IMR-90 (cell line): ENCODE results near the gene STIM1. TPM values are rescaled to one million over a fixed set of nuclear protein-coding genes. Genes with fewer than 3 reads are reported as not detected.

Experiments used
- ATAC-seq: fragments of 200-7000 bp; cut with Tn5 transposase; 2 replicates; pipeline ENCODE4 v1.9.1; 2020; ENCODE audit warnings: low read depth, mild to moderate bottlenecking, moderate library complexity
- BruUV-seq: library from RNA; stranded (reverse); fragments of 400-500 nt; replicated peaks from 2 replicates; lab custom pipeline; 2021; lab: Mats Ljungman, UMichigan
- CTCF ChIA-PET: fragments of 300-600 bp; formaldehyde crosslinking; extraction: SDS; loops from one replicate; lab custom pipeline; 2021; ENCODE audit warnings: antibody characterized with exemption; lab: Yijun Ruan, JAX
- POLR2A ChIA-PET: fragments of 300-600 bp; sonication (Branson Sonifier 250); formaldehyde crosslinking; loops from one replicate; lab custom pipeline; 2022; ENCODE audit warnings: antibody characterized with exemption; ENCODE audit not compliant: unreplicated experiment; lab: Charles Lee
- DNase-seq: peaks from one replicate; pipeline ENCODE4 v3.0.0; 2013
- H2AFZ ChIP-seq: replicated peaks from 2 replicates; pipeline ENCODE3; 2013; ENCODE audit warnings: low read length, mild to moderate bottlenecking; ENCODE audit not compliant: poor library complexity
- H2AK5ac ChIP-seq: 2 replicates; pipeline ENCODE4 v1.6.1; 2013; ENCODE audit warnings: low read depth, low read length, inconsistent platforms
- H2AK9ac ChIP-seq: replicated peaks from 2 replicates; pipeline ENCODE3; 2013; ENCODE audit warnings: mild to moderate bottlenecking, low read depth, low read length, moderate library complexity; ENCODE audit not compliant: poor library complexity
- H2BK120ac ChIP-seq: 2 replicates; pipeline ENCODE4 v1.6.1; 2013; ENCODE audit warnings: low read depth, low read length, inconsistent platforms
- H2BK15ac ChIP-seq: 3 replicates; pipeline ENCODE4 v1.6.1; 2013; ENCODE audit warnings: low read depth, low read length, inconsistent platforms
- H2BK20ac ChIP-seq: 2 replicates; pipeline ENCODE4 v1.6.1; 2013; ENCODE audit warnings: low read depth, mild to moderate bottlenecking, inconsistent platforms, low read length, moderate library complexity
- H2BK5ac ChIP-seq: 2 replicates; pipeline ENCODE4 v1.6.1; 2013; ENCODE audit warnings: mild to moderate bottlenecking, low read depth, low read length, inconsistent platforms; ENCODE audit not compliant: poor library complexity, severe bottlenecking
- H3K14ac ChIP-seq: replicated peaks from 2 replicates; pipeline ENCODE4 v1.6.1; 2013; ENCODE audit warnings: low read depth, low read length, inconsistent platforms
- H3K18ac ChIP-seq: 2 replicates; pipeline ENCODE4 v1.6.1; 2013; ENCODE audit warnings: low read depth, low read length, control low read depth
- H3K23ac ChIP-seq: 2 replicates; pipeline ENCODE4 v1.6.1; 2013; ENCODE audit warnings: low read depth, low read length, inconsistent platforms
- H3K27ac ChIP-seq: 2 replicates; pipeline ENCODE4 v1.5.1; 2013; ENCODE audit warnings: mild to moderate bottlenecking, control low read depth, low read length; ENCODE audit not compliant: insufficient read depth
- H3K27me3 ChIP-seq: 2 replicates; pipeline ENCODE4 v1.6.1; 2013; ENCODE audit warnings: low read length; ENCODE audit not compliant: control insufficient read depth, insufficient read depth
- H3K36me3 ChIP-seq: 2 replicates; pipeline ENCODE4 v1.6.1; 2013; ENCODE audit warnings: low read length, mixed read lengths; ENCODE audit not compliant: control insufficient read depth, insufficient read depth
- H3K4ac ChIP-seq: 2 replicates; pipeline ENCODE4 v1.6.1; 2013; ENCODE audit warnings: low read depth, low read length, inconsistent platforms
- H3K4me1 ChIP-seq: 2 replicates; pipeline ENCODE4 v1.6.1; 2013; ENCODE audit warnings: low read length, mixed read lengths; ENCODE audit not compliant: control insufficient read depth, insufficient read depth
- H3K4me2 ChIP-seq: 2 replicates; pipeline ENCODE4 v1.6.1; 2013; ENCODE audit warnings: low read depth, mild to moderate bottlenecking, control low read depth, low read length, moderate library complexity
- H3K4me3 ChIP-seq: 2 replicates; pipeline ENCODE4 v1.5.1; 2013; ENCODE audit warnings: low read depth, mild to moderate bottlenecking, control low read depth, low read length, moderate library complexity; ENCODE audit not compliant: insufficient read depth
- H3K56ac ChIP-seq: 2 replicates; pipeline ENCODE4 v1.6.1; 2013; ENCODE audit warnings: low read length, inconsistent platforms; ENCODE audit not compliant: insufficient read depth; ENCODE audit errors: extremely low read depth
- H3K79me1 ChIP-seq, 2 experiments: 2 replicates each; pipeline ENCODE4 v1.6.1; 2013; ENCODE audit warnings: low read length in 2 of 2, inconsistent platforms in 1 of 2, low read depth in 1 of 2
- H3K9ac ChIP-seq: 2 replicates; pipeline ENCODE4 v1.6.1; 2013; ENCODE audit warnings: low read depth, low read length, control low read depth
- H3K9me1 ChIP-seq: 2 replicates; pipeline ENCODE4 v1.6.1; 2013; ENCODE audit warnings: low read length, inconsistent platforms; ENCODE audit not compliant: insufficient read depth
- H3K9me3 ChIP-seq: 2 replicates; pipeline ENCODE4 v1.6.1; 2013; ENCODE audit warnings: low read length; ENCODE audit not compliant: control insufficient read depth, insufficient read depth
- H4K20me1 ChIP-seq: 2 replicates; pipeline ENCODE4 v1.6.1; 2013; ENCODE audit warnings: low read length, inconsistent platforms; ENCODE audit not compliant: insufficient read depth
- H4K5ac ChIP-seq: 2 replicates; pipeline ENCODE4 v1.6.1; 2013; ENCODE audit warnings: mild to moderate bottlenecking, low read depth, low read length, control low read depth
- H4K8ac ChIP-seq, 2 experiments: 2 replicates each; pipeline ENCODE4 v1.6.1; 2013; ENCODE audit warnings: low read depth in 2 of 2, low read length in 2 of 2, control low read depth in 1 of 2, inconsistent platforms in 1 of 2
- H4K91ac ChIP-seq: 2 replicates; pipeline ENCODE4 v1.6.1; 2013; ENCODE audit warnings: low read depth, low read length, inconsistent platforms; ENCODE audit not compliant: insufficient read depth
- CEBPB ChIP-seq: IDR thresholded peaks from 2 replicates; pipeline ENCODE4 v1.6.1; 2012; ENCODE audit warnings: low read depth, low read length, improper control_type of control experiment
- CHD1 ChIP-seq: IDR thresholded peaks from 2 replicates; pipeline ENCODE4 v1.6.1; 2012; ENCODE audit warnings: low read depth, low read length, improper control_type of control experiment
- FOS ChIP-seq: fragments of 150-350 bp; IDR thresholded peaks from 2 replicates; pipeline ENCODE4 v1.6.1; 2016; ENCODE audit warnings: low read depth, low read length
- MAFK ChIP-seq: IDR thresholded peaks from 2 replicates; pipeline ENCODE4 v1.6.1; 2012; ENCODE audit warnings: low read depth, low read length, improper control_type of control experiment
- NFE2L2 ChIP-seq: fragments of 150-350 bp; IDR thresholded peaks from 2 replicates; pipeline ENCODE4 v1.6.1; 2016; ENCODE audit warnings: low read depth, mild to moderate bottlenecking, low read length
- POLR2A ChIP-seq: IDR thresholded peaks from 2 replicates; pipeline ENCODE4 v1.6.1; 2012; ENCODE audit warnings: mild to moderate bottlenecking, low read depth, low read length
- RCOR1 ChIP-seq: IDR thresholded peaks from 2 replicates; pipeline ENCODE4 v1.6.1; 2012; ENCODE audit warnings: mild to moderate bottlenecking, low read length, improper control_type of control experiment; ENCODE audit not compliant: insufficient replicate concordance
- RFX5 ChIP-seq: IDR thresholded peaks from 2 replicates; pipeline ENCODE4 v1.8.0; 2012; ENCODE audit warnings: low read depth, mild to moderate bottlenecking, low read length, moderate library complexity
- USF2 ChIP-seq: fragments of 150-350 bp; IDR thresholded peaks from 2 replicates; pipeline ENCODE4 v1.6.1; 2017; ENCODE audit warnings: mild to moderate bottlenecking, antibody characterized with exemption, low read length, low read depth
- WGBS, 2 experiments: methylation state at CpG; one replicate each; pipeline versions ENCODE4 v1.1.5 to v1.1.7; 2013; ENCODE audit warnings: missing lambda C conversion rate in 2 of 2; ENCODE audit not compliant: insufficient read length in 1 of 2; ENCODE audit errors: extremely low coverage in 2 of 2; 5-methylcytosine and 5-hydroxymethylcytosine counted together
- dilution Hi-C: fragments of 300-500 bp; cut with HindIII; formaldehyde crosslinking; loops from one replicate; pipeline ENCODE4 v1.14.3; 2018; ENCODE audit warnings: low sequenced_read_pairs; ENCODE audit not compliant: unreplicated experiment
- in situ Hi-C: fragments of 300-500 bp; cut with MboI; formaldehyde crosslinking; loops from 3 replicates; pipeline ENCODE4 v1.14.3; 2019; ENCODE audit warnings: low sequenced_read_pairs, inconsistent platforms, mixed read lengths
- intact Hi-C: fragments of 100-400 bp; cut with micrococcal nuclease; formaldehyde crosslinking; loops from 2 replicates; pipeline ENCODE4 v1.10.0; 2022
- polyA plus RNA-seq, 3 experiments: library from polyadenylated mRNA; depleted of rRNA; stranded (reverse); fragments of >200 nt; gene quantifications; 2 replicates each; pipeline ENCODE4 v1.2.3, GENCODE V29; 2012; ENCODE audit warnings: low replicate concordance in 1 of 3
- total RNA-seq: library from RNA; depleted of rRNA; stranded (reverse); fragments of >200 nt; gene quantifications from 2 replicates; pipeline ENCODE4 v1.2.3, GENCODE V29; 2012
- TF ChIP-seq, protein P1 (sequence below): conservative IDR thresholded peaks from 2 replicates; pipeline ENCODE4 v1.5.1; 2012; ENCODE audit warnings: mild to moderate bottlenecking, low read depth, low read length, improper control_type of control experiment

Gene STIM1
- total and polyA plus RNA-seq, 2 of the 4 experiments (the other 2 are of a cell fraction): 17.9 to 23.0 TPM

GRCh38 chr11:4027746-4028145, 172.3 kb downstream of the STIM1 start:
- intact Hi-C loops (no loop called here), in situ Hi-C loops (no loop called here), dilution Hi-C loops (no loop called here)
- Histone ChIP-seq H2BK20ac (no peak overlapping the region), H2AK9ac (no peak overlapping the region), H3K4me3 (no peak overlapping the region), H2BK15ac (no peak overlapping the region), H4K8ac (no peak overlapping the region), H3K18ac (peak overlapping the region; percentile 72), H2BK120ac (no peak overlapping the region), H3K27ac (peak overlapping the region; percentile 63; the same call in 1 of the 2 replicates), H3K79me1 (peaks cover 0 to 4% of the 10 kb centered on the region in 2 experiments; a peak in 3 of 4 replicates), H3K56ac (no peak overlapping the region), H4K91ac (no peak overlapping the region), H3K36me3 (no peaks in the 10 kb centered on the region), H3K27me3 (no peaks in the 10 kb centered on the region), H2AK5ac (no peak overlapping the region), H2AFZ (no peak overlapping the region), H3K9me1 (0 out of 2 replicates have a peak, but pooled peaks cover 3% of the 10 kb centered on the region), H4K5ac (no peak overlapping the region), H3K4ac (no peak overlapping the region), H3K23ac (no peak overlapping the region), H3K9ac (no peak overlapping the region), H3K4me1 (peaks cover 5% of the 10 kb centered on the region; the same call in 1 of the 2 replicates), H3K4me2 (peak overlapping the region; percentile 38; the same call in 1 of the 2 replicates), H3K14ac (no peak overlapping the region), H3K9me3 (no peaks in the 10 kb centered on the region), H2BK5ac (no peak overlapping the region), H4K20me1 (no peaks in the 10 kb centered on the region)
- DNase-seq (peak; percentile 9), ATAC-seq (peak; percentile 76)
- no peak for TF ChIP-seq RFX5
- TF ChIP-seq POLR2A: no peak
- TF ChIP-seq USF2: no peak
- TF ChIP-seq MAFK: no peak
- TF ChIP-seq CHD1: no peak
- no peak for TF ChIP-seq FOS
- no peak for TF ChIP-seq CEBPB
- TF ChIP-seq, protein P1, sequence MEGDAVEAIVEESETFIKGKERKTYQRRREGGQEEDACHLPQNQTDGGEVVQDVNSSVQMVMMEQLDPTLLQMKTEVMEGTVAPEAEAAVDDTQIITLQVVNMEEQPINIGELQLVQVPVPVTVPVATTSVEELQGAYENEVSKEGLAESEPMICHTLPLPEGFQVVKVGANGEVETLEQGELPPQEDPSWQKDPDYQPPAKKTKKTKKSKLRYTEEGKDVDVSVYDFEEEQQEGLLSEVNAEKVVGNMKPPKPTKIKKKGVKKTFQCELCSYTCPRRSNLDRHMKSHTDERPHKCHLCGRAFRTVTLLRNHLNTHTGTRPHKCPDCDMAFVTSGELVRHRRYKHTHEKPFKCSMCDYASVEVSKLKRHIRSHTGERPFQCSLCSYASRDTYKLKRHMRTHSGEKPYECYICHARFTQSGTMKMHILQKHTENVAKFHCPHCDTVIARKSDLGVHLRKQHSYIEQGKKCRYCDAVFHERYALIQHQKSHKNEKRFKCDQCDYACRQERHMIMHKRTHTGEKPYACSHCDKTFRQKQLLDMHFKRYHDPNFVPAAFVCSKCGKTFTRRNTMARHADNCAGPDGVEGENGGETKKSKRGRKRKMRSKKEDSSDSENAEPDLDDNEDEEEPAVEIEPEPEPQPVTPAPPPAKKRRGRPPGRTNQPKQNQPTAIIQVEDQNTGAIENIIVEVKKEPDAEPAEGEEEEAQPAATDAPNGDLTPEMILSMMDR: no peak
- no peak for TF ChIP-seq RCOR1
- no peak for TF ChIP-seq NFE2L2
- no CpG with 5 or more reads among the region's 1 CpG for WGBS, 2 experiments
- ChIA-PET CTCF (no interaction called here), POLR2A (no interaction called here)
- BruUV-seq: no TSS peak
